Measurements from ENCODE around the gene SLBP.

SLBP gene

DNA sequence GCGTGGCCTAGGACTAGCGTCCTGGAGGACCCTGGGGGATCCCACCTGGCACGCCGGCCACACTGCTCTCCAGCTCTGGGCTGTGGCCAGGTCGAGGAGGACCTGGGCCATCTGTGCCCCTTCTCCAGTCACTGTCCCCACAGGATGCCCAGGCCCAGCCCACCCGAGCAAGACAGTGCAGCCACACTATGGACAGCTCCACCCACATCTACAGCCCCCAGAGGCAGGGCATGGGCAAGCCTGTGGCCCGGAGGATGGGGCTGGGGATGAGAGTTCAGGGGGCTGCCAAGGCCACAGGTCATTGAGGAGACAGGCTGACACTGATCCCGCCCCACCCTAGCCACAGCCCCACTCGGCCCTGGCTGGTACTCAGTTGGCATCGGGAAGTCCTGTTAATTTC is 58.3 kb downstream of the SLBP start:
- Histone ChIP-seq H3K36me3 (ENCODE audit: control insufficient read depth, insufficient read depth, low read length) (no peaks in the 10 kb centered on the region), H3K27me3 (ENCODE audit: control insufficient read depth, insufficient read depth, low read length) (no peaks in the 10 kb centered on the region), H3K9ac (ENCODE audit: low read depth, low read length) (no peak overlapping the region), H3K4me3 (ENCODE audit: low read depth, low read length) (no peak overlapping the region), H3K4me1 (ENCODE audit: control insufficient read depth, insufficient read depth, low read length) (no peaks in the 10 kb centered on the region), H3K9me3 (ENCODE audit: control insufficient read depth, insufficient read depth, low read length) (no peaks in the 10 kb centered on the region)

DNA sequence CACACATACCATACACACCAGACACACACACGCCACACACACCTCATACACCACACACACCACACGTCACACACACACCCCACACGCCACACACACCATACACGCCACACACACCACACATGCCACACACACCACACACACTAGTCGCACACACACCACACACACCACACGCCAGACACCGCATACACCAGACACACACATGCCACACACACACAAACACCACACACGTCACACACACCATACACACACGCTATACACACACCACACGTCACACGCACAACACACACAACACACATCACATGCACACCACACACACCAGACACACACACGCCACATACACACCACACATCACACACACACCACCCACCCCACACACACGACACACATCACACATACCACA is 60.0 kb downstream of the SLBP start:
- H3K36me3 ChIP-seq (ENCODE audit: control insufficient read depth, insufficient read depth, low read length) = no peaks in the 10 kb centered on the region
- H3K9ac ChIP-seq (ENCODE audit: low read depth, low read length) = no peak overlapping the region
- no peaks in the 10 kb centered on the region for H3K4me1 ChIP-seq (ENCODE audit: control insufficient read depth, insufficient read depth, low read length)
- H3K9me3 ChIP-seq (ENCODE audit: control insufficient read depth, insufficient read depth, low read length) = no peaks in the 10 kb centered on the region
- H3K4me3 ChIP-seq (ENCODE audit: low read depth, low read length) = no peak overlapping the region
- no peaks in the 10 kb centered on the region for H3K27me3 ChIP-seq (ENCODE audit: control insufficient read depth, insufficient read depth, low read length)

DNA sequence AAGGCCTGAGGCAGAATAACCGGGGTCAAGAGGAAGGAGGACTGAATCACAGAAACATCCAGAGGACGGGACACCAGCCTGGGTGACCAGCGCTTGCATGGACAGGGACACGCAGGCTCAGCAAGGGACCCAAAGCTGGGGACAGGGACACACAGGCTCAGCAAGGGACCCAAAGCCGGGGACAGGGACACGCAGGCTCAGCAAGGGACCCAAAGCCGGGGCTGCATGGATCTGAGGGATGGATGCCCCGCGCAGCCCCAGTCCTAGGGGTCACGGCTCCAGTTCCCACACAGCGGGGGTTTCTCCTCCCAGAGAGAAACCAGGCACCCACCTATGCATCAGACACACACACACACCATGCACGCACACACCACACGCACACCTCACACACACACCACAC is 60.5 kb downstream of the SLBP start:
- Histone ChIP-seq H3K9ac (ENCODE audit: low read depth, low read length) (no peak overlapping the region), H3K9me3 (ENCODE audit: control insufficient read depth, insufficient read depth, low read length) (no peaks in the 10 kb centered on the region), H3K4me1 (ENCODE audit: control insufficient read depth, insufficient read depth, low read length) (no peaks in the 10 kb centered on the region), H3K36me3 (ENCODE audit: control insufficient read depth, insufficient read depth, low read length) (no peaks in the 10 kb centered on the region), H3K4me3 (ENCODE audit: low read depth, low read length) (no peak overlapping the region), H3K27me3 (ENCODE audit: control insufficient read depth, insufficient read depth, low read length) (no peaks in the 10 kb centered on the region)

DNA sequence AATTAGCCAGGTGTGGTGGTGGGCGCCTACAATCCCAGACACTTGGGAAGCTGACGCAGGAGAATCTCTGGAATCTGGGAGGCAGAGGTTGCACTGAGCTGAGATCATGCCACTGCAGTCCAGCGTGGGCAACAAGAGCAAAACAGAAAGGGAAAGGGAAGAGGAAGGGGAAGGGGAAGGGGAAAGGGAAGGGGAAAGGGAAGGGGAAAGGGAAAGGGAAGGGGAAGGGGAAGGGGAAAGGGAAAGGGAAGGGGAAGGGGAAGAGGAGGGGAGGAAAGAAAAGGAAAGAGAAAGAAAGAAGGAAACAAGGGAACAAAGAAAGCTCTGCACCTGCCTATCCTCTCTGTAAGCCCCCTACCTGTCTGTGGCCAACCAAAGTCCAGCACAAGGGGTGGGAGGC is 63.2 kb downstream of the SLBP start:
- Histone ChIP-seq H3K36me3 (ENCODE audit: control insufficient read depth, insufficient read depth, low read length) (no peaks in the 10 kb centered on the region), H3K27me3 (ENCODE audit: control insufficient read depth, insufficient read depth, low read length) (no peaks in the 10 kb centered on the region), H3K4me3 (ENCODE audit: low read depth, low read length) (no peak overlapping the region), H3K9ac (ENCODE audit: low read depth, low read length) (no peak overlapping the region), H3K4me1 (ENCODE audit: control insufficient read depth, insufficient read depth, low read length) (no peaks in the 10 kb centered on the region), H3K9me3 (ENCODE audit: control insufficient read depth, insufficient read depth, low read length) (no peaks in the 10 kb centered on the region)

DNA sequence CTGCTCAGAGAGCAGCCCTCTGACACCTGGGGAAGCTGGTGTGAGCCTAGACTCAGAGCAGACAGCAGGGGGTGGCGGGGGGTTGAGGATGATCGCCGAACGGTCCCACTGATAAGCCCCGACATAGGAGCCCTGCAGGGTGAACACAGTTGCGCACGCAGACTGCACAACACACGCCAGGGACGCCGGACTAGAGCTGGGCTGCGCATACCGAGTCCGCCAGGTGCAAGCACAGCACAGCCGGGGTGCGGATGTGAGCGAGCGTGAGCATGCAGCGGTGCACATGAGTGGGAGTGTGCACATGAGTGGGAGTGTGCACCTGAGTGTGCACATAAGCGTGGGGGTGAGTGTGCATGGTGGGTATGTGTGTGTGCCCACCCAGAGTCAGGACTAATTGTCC is 64.7 kb downstream of the SLBP start:
- Histone ChIP-seq H3K4me1 (ENCODE audit: control insufficient read depth, insufficient read depth, low read length) (no peaks in the 10 kb centered on the region), H3K9ac (ENCODE audit: low read depth, low read length) (no peak overlapping the region), H3K4me3 (ENCODE audit: low read depth, low read length) (no peak overlapping the region), H3K36me3 (ENCODE audit: control insufficient read depth, insufficient read depth, low read length) (no peaks in the 10 kb centered on the region), H3K27me3 (ENCODE audit: control insufficient read depth, insufficient read depth, low read length) (no peaks in the 10 kb centered on the region), H3K9me3 (ENCODE audit: control insufficient read depth, insufficient read depth, low read length) (no peaks in the 10 kb centered on the region)

DNA sequence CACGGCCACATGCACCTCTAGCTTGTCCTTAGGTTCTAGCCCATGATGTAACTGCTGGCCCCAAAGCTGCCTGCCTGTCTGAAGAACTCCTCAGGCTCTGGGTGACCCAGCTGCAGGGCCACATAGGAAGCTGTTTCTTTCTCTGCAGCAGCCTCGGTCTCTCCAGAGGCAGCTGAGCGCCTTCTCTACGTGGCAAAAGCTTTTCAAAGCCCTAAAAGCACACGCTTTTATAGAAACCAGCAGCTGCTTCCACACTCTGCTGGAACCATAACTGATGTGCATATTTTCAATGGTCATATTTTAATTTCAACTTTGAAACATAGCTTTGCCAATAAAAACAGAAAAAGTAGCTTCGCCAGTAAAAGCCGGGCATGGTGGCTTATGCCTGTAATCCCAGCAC is 65.4 kb downstream of the SLBP start:
- no peak overlapping the region for H3K4me3 ChIP-seq (ENCODE audit: low read depth, low read length)
- no peak overlapping the region for H3K9ac ChIP-seq (ENCODE audit: low read depth, low read length)
- H3K9me3 ChIP-seq (ENCODE audit: control insufficient read depth, insufficient read depth, low read length) = no peaks in the 10 kb centered on the region
- no peaks in the 10 kb centered on the region for H3K27me3 ChIP-seq (ENCODE audit: control insufficient read depth, insufficient read depth, low read length)
- no peaks in the 10 kb centered on the region for H3K4me1 ChIP-seq (ENCODE audit: control insufficient read depth, insufficient read depth, low read length)
- H3K36me3 ChIP-seq (ENCODE audit: control insufficient read depth, insufficient read depth, low read length) = no peaks in the 10 kb centered on the region

DNA sequence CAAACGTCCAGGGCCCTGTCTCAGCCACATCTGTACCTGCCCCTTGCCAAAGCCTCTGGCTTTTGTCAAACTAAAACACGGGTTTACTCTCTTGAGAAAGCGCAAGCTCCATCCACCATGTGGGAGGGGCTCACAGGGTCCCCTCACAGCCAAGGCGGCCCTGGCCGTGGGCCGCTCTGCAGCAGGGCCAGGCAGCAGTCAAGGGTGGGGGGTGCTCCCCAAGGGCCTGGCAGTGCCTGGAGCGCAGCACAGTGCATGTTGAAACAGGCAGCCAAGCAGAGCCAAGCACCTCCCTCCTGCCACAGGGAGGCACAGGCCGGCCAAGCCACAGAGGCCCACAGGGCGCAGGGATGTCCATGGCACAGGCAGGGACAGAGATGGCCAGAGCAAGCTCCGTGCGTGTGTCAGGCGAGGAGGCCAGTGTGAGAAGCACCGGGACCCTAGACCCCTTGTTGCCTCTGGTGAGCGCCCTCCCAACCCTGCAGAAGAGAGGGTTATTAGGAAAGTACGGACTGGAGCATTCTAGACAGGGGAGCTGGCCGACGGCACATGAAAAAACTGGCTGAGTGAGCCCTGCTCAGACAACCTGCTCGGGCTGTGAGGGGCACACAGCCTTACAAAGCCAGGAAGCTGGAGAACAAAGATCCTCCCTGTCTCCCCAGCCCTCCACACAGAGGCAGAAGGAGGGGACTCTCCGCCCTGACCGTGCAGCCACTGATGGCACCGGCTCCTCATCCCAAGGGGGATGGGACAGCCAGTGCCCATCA is 67.0 kb downstream of the SLBP start:
- Histone ChIP-seq H3K4me3 (ENCODE audit: low read depth, low read length) (no peak overlapping the region), H3K9me3 (ENCODE audit: control insufficient read depth, insufficient read depth, low read length) (no peaks in the 10 kb centered on the region), H3K36me3 (ENCODE audit: control insufficient read depth, insufficient read depth, low read length) (no peaks in the 10 kb centered on the region), H3K27me3 (ENCODE audit: control insufficient read depth, insufficient read depth, low read length) (no peaks in the 10 kb centered on the region), H3K9ac (ENCODE audit: low read depth, low read length) (no peak overlapping the region), H3K4me1 (ENCODE audit: control insufficient read depth, insufficient read depth, low read length) (no peaks in the 10 kb centered on the region)

DNA sequence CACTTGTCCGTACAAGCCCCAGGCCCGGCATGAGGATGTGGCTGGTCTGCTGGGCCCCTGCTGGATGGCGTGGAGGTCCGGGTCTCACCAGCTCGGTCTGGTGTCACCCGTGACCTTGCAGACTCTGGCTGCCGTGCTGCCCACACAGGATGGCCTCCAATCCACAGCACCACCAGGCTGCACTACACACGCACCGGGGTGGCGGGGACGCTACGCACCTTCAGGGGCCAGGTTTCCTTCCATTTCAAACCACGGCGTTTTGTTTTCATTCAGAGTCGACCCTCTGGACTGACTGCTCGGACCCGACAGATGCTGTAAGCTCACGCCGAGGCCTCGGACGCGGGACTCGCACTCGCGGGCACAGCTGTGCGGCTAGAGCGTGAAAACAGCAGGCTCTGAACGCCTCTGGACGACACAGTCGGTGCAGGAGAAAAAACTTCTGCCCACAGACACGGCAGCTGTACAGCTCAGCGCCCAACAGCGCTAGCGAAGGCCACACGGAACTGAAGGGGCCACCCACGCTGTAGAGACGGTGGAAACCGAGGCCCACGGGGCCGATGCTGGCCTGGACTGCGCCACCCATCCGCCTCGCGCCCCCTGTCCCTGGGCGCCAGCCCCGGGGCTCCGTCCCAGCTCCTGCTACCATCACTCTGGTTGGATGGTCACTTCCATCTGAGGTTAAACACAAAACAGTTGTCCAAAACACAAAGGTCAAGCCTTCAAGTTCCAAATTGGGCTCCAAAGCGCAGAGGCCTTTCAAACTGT is 68.0 kb downstream of the SLBP start:
- Histone ChIP-seq H3K9ac (ENCODE audit: low read depth, low read length) (no peak overlapping the region), H3K9me3 (ENCODE audit: control insufficient read depth, insufficient read depth, low read length) (no peaks in the 10 kb centered on the region), H3K36me3 (ENCODE audit: control insufficient read depth, insufficient read depth, low read length) (no peaks in the 10 kb centered on the region), H3K27me3 (ENCODE audit: control insufficient read depth, insufficient read depth, low read length) (no peaks in the 10 kb centered on the region), H3K4me1 (ENCODE audit: control insufficient read depth, insufficient read depth, low read length) (no peaks in the 10 kb centered on the region), H3K4me3 (ENCODE audit: low read depth, low read length) (no peak overlapping the region)

Data from iPS-15b (cell line).